ACHN (cell line): ENCODE data around the gene PAAF1.

Source experiments
- DNase-seq: peaks from one replicate; pipeline ENCODE4 v3.0.0-alpha.2; 2015
- in situ Hi-C: cut with HindIII; loops from 2 replicates; pipeline ENCODE4 v1.10.0; 2017; ENCODE audit warnings: low sequenced_read_pairs, low pct_ligation_motif_present, low pct_unique_long_range_greater_than_20kb

The PAAF1 gene

DNA sequence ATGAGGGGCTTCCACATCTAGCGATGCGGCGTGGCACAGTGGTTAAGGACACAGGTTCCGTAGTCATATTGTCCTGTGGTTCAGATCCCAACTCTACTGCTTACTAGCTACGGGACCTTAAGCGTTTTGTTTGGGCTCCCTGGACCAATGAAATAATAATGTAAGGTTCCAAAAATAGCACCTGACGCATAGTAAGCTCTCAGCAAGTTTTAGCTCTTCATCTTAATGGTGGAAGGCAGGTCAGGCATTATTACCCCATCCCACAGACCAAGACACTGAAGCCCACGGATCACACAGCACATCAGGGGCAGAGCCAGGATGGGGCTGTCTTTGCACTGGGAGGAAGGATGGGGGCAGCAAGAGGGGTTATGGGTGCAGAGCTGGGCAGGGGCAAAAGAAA is 87.1 kb downstream of the PAAF1 start:
- no peak for DNase-seq
- in situ Hi-C loops = no loop called here

DNA sequence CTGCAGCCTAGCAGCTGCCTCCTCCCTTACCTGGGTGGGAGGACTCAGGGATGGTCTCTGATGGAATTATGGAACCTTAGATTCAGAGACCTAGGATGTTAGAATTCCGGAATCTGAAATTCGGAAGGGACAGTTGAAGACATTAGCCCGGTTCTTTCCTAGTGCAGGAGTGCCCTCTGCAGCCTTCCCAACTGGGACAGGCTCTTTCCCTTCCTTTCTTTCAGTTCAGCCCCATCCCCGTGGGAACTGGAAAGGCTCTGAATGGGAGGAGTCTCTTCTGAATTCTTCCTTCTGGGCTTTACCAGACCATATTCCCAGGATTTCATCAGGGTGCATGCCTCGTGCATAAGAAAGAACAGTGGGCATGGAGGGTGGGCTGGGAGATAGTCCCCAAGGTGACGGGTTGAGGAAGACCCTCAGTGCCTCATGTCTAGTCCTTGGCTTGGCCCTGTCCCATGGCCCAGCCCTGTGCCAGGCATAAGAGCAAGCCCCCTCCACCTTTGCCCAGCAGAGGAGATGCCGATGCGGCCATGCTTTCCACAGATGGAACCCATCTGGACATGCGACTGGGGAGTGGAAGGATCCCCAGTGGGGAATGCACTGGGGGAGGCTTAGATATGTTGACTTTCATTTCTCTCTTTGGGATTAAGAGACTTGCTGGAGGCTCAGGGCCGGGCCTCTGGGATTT is 88.4 kb downstream of the PAAF1 start:
- DNase-seq = no peak
- in situ Hi-C loops = no loop called here

DNA sequence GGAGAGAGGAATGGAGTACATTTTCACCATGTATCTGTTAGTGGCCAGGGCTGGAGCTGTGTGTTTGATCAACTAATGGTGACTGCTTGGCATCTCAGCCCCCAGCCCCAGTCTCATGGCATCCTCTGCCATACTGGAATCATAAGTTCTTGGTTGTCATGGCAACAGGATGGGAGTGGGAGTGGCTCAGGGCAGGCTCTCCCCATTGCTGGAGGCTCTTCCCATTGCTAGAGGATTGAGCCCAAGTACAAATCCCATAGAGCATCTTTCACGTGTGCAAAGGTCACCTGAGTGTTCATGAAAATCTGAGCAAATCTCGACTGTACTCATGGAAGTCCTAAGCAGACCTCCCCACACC is 88.9 kb downstream of the PAAF1 start:
- in situ Hi-C loops = no loop called here
- no peak for DNase-seq

DNA sequence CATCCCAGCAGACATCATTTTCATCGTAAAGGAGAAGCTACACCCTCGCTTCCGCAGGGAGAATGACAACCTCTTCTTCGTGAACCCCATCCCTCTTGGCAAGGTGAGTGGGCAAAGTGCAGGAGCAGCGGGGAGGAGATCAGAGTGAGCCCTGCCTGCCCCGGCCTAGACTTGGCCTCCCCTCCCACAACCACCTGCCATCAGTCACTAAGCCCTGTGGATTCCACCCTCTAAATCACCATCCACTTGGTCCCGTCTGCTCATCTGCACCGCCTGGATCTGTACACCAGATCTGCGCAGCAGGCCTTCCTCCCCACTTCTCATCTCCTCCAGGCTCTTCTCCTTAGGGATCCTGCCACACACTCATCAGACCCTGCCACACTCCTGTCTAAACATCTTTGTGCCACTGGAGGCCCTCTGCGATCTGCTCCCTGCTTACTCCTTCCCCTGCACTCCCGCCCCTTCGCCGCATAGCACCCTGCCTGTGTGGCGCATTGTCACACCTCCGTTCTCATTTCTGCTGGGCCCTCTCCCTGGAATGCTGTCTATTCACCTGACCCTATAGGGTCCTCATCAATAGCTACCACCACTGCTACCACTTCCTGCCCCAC is 91.7 kb downstream of the PAAF1 start:
- in situ Hi-C loops = no loop called here
- DNase-seq = no peak

DNA sequence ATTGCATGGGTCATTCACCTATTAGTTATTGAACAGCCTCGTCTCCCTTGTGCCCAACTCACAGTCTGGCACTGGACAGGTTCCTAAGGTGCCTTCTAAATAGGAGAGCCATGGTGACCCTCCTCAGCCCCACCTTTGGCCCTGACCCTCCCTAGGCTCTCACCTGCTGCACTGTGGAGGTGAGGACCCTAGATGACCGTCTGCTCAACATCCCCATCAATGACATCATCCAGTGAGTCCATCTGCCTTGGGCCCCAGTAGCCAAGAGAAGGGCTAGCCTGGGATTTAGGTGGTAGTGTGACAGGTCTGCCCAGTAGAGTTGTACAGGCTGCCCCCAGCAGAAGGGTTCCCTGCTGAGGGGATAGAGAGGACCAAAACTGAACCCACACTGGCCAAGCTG is 92.3 kb downstream of the PAAF1 start:
- in situ Hi-C loops = no loop called here
- no peak for DNase-seq

DNA sequence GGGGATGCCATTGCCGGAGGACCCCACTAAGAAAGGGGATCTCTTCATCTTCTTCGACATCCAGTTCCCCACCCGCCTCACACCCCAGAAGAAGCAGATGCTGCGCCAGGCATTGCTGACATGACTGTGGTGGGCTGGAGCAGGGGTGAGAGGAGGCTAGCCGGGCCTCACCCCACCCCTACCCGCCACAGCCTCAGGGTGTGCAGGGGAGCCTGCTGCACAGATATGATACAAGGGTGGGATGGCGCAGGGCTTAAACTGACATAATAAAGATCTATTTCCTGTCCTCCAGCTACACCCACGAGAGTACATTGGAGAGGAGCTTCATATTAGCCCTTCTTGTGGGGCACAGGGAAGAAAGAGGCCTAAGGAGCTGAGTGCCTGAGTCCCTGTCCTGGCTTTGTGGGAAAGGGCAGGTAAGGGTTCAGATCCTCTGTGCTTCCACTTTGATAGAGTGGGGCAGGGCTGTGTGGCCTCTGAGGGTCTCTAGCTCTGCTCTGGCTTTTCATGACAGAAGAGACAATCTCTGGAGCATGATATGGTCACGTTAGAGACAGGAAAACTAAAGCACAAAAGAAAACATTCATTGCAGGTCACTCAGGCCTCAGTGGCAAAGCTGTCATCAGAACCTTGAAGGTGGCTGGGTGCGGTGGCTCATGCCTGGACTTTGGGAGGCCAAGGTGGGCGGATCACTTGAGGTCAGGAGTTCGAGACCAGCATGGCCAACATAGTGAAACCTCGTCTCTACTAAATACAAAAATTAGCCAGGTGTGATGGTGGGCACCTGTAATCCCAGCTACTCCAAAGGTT is 93.4 kb downstream of the PAAF1 start:
- DNase-seq = no peak
- in situ Hi-C loops = no loop called here

DNA sequence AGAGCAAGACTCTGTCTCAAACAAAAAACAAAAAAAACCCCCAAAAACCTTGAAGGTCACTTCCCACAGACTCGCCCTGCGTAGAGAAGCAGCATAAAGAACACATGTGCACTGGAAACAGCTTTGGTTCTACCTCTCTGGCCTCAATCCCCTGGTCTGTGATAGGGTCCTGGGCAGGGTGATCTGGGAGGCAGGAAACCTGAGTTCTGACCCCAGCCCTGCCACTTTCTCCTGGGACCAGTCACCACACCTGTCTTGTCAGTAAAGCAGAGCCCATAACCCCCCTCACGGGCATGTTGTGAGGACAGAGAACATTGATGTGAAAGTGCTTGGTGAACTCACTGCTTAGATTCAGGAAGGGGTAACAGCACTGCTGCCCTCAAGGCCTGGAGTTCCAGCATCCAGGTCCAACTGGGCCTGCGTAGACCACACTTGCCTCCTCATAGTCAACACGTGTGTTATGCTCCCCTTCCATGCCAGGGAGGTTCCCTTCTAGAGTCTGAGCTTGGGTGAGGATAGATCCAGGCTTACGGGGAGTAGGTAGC is 94.4 kb downstream of the PAAF1 start:
- DNase-seq = no peak
- in situ Hi-C loops = no loop called here

DNA sequence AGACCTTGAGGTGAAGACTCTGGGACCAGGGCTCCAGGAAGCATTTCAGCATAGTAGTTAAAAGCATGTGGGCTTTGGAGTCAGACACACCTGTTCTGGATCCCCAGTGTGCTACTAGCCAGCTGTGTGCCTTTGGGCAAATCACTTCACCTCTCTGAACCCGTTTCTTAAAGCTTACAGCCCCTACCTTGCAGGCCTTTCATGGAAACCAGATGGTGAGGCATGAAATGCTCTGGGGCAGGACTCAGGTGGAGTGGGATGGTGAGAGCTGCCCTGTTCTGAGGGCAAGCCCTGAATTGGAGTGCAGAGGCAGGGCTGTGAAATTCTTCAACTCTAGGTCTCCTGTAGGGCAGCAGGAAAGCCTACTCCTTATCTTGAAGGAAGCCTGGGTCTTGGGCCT is 95.4 kb downstream of the PAAF1 start:
- DNase-seq = no peak
- in situ Hi-C loops = no loop called here

DNA sequence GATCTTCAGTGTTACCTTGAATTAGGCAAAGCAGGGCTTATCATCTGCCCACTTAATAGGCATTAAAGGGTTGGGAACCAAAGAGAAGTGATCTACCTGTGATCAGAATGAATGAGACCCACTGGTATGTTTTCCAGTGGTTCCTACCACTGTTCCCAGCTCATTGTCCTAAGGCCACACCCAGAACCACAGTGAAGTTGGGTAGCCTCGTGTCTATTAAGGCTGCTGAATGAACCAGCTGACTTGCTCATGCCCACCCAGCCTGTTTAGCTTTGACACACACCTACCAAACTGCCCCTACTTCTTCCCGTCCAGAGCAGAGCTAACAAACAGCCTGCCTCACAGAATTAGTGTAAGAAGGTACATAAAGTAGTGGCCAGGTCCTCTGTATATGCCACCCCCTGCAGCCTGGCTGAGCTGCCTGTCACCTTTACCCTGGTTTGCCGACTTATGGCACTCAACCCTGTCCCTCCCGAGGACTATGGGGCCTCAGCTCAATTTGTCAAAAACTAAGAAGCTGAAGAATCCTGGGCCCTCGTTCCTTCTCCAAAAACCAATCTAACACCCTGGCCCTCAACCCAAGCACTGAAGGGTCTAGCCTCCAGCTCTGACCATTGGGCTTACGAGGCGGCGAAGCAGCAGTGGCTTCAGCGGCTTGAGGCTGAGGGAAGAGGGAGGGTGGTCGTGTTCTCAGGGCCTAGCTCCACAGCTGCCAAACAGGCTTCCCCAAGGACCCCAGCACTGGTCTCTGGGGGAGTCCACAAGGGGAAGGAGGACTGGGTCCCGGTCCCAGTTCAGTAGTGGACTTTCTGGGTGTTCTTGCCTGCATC is 96.0 kb downstream of the PAAF1 start:
- in situ Hi-C loops = no loop called here
- no peak for DNase-seq

DNA sequence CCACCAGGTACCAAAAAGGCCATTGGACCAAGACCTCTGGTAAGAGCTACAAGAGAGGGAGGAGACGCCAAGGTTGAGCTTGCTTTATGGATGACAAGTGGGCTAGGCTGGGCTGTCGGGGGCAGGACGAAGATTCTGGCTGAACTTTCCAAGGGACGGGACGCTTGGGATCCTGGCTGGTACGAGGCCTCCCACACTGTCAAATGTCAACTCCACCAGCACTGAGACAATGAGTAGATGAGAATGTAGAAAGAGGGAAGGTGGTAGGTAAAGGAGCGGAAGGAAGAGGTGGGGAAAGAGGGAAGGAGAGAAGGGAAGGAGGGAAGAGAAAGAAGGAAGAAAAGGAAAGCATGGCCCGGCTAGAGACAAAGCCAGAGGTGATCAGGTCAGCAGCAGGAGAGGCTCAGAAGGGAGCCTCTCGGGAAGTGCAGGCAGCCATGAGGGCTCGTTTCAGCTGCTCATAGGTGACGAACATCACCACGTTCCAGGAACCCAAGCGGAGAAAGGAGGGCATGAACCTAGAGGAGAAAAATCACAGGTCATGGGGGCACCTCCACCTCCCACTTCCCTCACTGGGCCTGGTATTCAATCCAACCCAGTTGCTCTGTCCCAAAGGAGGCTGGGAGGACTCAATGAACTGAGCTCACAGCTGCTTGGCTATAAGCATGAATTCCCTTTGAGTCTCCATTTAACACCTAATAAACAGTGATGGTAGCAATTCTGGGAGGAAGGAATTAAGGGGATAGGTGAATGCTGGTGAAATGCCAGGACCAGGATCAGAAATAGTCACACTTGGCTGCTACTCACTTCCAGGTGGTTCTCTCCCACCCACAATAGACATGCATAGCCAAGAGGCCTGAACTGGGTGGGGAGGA is 98.0 kb downstream of the PAAF1 start:
- in situ Hi-C loops = no loop called here
- DNase-seq = no peak

DNA sequence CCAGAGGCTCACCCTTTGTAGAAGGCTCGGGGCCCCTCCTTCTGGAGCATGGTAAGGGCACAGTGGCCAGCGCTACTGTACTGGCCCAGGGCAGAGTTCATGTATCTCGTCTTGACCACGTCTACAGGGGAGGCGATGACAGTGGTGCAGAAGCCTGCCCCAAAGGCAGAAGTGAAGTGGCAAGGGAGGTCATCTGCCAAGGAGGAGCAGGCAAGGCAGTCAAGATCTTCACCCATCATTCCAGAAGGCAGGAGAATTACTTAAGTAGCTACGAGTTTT is 98.6 kb downstream of the PAAF1 start:
- DNase-seq = no peak
- in situ Hi-C loops = no loop called here

DNA sequence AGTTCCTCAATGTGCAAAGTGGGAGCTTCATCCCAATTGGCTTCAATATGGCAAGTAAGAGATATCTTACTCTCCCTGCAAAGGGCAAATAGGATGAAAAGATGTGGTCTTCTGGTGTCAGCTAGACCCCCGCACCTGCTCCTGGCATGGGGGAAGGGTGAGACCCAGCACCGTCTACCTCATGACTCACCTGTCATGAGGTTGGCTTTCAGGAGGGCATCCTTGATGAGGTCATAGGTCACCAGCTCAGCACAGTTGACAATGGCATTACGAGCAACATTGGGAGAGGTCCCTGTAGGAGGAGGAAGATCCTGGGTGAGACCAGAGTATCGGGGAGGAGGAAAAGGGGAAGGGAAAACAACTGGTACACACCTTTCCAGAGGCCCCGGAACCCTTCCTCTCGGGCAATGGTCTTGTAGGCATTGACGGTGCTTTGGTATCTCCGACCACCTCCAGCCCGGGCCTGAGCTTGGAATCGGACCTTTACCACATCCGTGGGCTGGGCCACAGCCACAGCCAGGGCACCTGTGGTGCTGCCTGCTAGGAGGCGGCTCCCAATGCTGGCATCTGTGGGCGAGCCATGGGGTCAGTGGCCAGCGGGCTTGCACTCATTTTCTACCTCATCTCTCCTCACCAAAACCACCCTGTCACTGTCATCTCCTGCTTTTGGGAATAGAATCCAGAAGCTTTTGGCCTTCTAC is 99.8 kb downstream of the PAAF1 start:
- in situ Hi-C loops = no loop called here
- DNase-seq = no peak

DNA sequence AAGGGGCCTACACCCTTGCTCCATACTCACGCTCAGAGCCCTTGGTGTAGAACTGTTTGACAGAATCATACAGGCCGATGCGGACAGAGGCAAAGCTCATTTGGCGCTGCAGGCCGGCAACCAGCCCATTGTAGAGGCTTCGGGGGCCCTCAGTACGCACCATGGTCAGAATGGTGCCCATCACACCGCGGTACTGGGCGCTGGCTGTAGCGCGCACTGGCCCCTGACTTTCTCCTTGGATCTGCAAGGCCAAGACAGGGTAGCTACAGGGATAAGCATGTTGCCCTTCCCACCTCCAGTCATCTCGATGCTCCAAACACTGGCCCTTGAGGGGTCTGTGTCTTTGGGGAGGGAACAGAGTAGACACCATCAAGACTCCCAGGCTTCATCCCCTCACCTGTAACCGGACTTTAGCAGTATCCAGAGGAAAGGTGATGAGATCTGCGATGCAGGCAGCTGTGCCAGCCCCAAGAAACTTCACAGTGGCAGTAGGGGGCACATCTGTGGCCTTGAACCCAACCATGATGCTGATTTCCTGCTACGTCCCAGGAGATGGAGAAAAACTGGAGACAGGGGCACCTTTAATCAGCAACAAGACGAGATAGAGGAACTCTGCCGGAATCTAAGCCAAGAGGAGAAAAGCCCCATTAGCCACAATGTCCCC is 101.2 kb downstream of the PAAF1 start:
- in situ Hi-C loops = no loop called here
- DNase-seq = no peak

DNA sequence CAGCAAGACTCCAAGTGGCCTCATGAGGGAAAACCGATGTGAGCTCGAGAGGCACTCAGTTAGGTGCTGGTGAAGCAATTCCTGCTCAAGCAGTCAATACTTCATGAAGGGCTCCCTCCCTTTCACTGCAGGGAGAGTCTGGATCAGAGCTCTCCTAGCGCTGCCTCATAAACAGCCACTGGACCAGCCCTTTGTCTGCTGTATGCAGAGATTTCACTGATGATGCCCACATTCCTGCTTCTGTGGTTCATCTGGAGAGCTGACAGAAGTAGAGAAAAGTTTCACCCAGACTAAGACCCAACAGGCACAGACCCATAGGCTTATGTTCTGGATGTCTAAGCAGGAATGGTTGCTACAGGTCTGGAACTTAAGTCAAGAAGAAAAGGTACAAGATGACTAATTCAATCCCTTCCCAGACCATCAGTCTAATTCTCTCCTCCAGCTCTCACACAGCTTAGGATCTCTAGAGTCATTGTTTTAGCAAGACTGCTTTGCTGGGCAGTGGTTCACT is 101.8 kb downstream of the PAAF1 start:
- no peak for DNase-seq
- in situ Hi-C loops = no loop called here

DNA sequence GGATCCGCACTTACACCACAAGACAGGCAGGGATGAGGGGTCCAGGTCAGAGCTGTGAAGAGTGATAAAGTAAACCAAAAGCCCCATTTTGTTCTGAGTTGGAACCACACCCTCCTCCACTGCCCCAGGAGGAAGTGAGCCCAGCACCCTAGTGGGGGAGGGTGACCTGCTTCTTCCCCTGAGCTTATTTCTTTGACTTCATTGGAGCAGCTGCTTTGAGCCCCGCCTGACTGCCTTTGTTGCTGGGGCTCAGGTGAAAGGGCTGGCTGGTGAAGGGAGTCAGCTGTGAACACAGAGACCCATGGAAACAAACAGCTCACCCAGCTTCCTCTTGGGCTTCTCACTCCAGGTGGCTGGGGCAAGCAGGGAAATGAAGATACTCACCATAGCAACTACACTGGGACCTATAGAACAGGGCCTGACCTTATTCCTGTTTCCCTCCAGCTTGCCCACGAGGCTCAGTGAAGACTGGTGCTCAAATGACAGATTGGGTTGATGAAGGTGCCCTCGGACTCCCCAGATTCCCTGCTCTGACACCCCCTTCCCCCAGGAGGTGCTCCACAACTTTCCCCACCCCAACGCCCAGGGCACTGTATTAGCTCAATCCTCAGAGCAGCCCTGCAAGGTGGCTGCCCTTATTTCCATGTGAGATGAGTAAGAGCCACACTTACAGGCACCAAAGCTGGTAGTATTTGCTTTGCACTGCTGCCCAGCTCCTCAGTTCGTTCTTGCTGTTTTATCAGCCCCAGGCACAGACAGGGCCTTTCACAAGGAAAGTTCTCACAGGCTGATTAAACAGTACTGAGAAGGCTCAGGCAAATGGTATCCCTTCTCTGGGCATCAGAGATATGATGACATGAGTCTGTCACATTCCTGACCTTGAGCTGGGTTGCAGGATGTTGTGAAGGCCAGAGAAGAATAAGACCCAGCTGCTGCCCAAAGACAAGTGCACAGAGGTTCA is 103.5 kb downstream of the PAAF1 start:
- no peak for DNase-seq
- in situ Hi-C loops = no loop called here
